ENCODE measurements around the gene HOXC11.

HOXC11 gene

GRCh38 chr12:53974084-53975063 lies 1.4 kb downstream of the HOXC11 start, which contains the start of gene HOTAIR:
TSS of gene HOTAIR (minus strand) at chr12:53974954.
- no peak for DNase-seq

- no peak for DNase-seq
These were observed 2.1 kb downstream of the HOXC11 start for GRCh38 chr12:53975064-53975471.

GRCh38 chr12:53975479-53976152 lies 2.7 kb downstream of the HOXC11 start:
- DNase-seq: no peak

GRCh38 chr12:53976172-53976822 lies 3.4 kb downstream of the HOXC11 start:
- DNase-seq: no peak

- DNase-seq: no peak
These were observed 4.1 kb downstream of the HOXC11 start for GRCh38 chr12:53976823-53977595.

GRCh38 chr12:53977596-53978445 lies 4.9 kb downstream of the HOXC11 start:
- DNase-seq: no peak

GRCh38 chr12:53978477-53979356 lies 5.8 kb downstream of the HOXC11 start:
- no peak for DNase-seq

GRCh38 chr12:53980104-53980801 lies 7.3 kb downstream of the HOXC11 start:
- DNase-seq: no peak

- no peak for DNase-seq
These were observed 8.0 kb downstream of the HOXC11 start for GRCh38 chr12:53980802-53981496.

GRCh38 chr12:53981634-53982565 lies 9.0 kb downstream of the HOXC11 start:
- no peak for DNase-seq

- DNase-seq: no peak
These were observed 10.0 kb downstream of the HOXC11 start for GRCh38 chr12:53982648-53983567.

- DNase-seq: peak; percentile 56 to 63
These were observed 10.6 kb downstream of the HOXC11 start for GRCh38 chr12:53983568-53983949.

- DNase-seq: peak in 1 of 2 experiments; percentile 54
These were observed 11.1 kb downstream of the HOXC11 start for GRCh38 chr12:53983950-53984572.

GRCh38 chr12:53984901-53985691 lies 12.2 kb downstream of the HOXC11 start, which contains the start of gene HOXC10:
TSS of gene HOXC10 (plus strand) at chr12:53985146. CDS start at chr12:53985260, 114 bp downstream.
- DNase-seq: peak; percentile 67 to 75

GRCh38 chr12:53985692-53985993 lies 12.7 kb downstream of the HOXC11 start:
- no peak for DNase-seq
